DND-41 (cell line): ENCODE data around the gene TCP1.

Experiments
- CTCF ChIP-seq: IDR thresholded peaks from 2 replicates; pipeline ENCODE4 v1.5.1; 2012; ENCODE audit warnings: borderline replicate concordance, low read length, moderate library complexity, mild to moderate bottlenecking; ENCODE audit not compliant: poor library complexity, severe bottlenecking; ENCODE audit errors: extremely low read depth
- EZH2 ChIP-seq: IDR thresholded peaks from 3 replicates; pipeline ENCODE4 v1.6.1; 2012; ENCODE audit warnings: borderline replicate concordance, low read depth, mild to moderate bottlenecking, moderate library complexity, low read length, inconsistent platforms; ENCODE audit not compliant: severe bottlenecking

- no peak for TF ChIP-seq CTCF
- no peak for TF ChIP-seq EZH2
These were observed 15.1 kb upstream of the TCP1 start for GRCh38 chr6:159804504-159804903.
